Measurements from ENCODE around the gene CXCL1.

CXCL1 gene

DNA sequence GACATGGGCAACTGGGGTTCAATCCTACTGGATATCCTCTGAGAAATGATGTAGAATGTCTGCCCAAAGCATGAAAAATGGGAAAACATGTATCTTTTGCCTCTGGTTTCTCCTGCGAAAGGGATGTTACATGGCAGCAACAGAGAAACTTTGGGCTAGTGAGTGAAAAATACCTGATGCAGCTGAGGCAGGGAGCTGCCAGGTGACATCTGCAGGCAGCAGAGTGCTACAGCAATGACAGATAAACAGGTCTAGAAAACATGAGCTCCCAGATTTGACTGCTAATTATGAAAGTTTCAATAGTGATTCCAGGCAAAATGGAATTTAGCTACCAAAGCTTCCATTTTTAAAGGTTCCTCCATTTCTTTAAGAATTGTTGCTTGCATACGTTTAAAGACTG lies 4.8 kb upstream of the CXCL1 start:
- Histone ChIP-seq H4K20me1 (ENCODE audit: low read depth, low read length) (no peaks in the 10 kb centered on the region), H3K9me3 (ENCODE audit: insufficient read depth, low read length) (no peaks in the 10 kb centered on the region), H3K9ac (ENCODE audit: low read length) (no peak overlapping the region), H3K27me3 (ENCODE audit: low read length) (no peaks in the 10 kb centered on the region), H3K4me2 (ENCODE audit: low read depth, low read length, poor library complexity, severe bottlenecking) (no peak overlapping the region), H3K4me3 (ENCODE audit: insufficient read depth, low read length, poor library complexity, severe bottlenecking) (no peak overlapping the region), H2AFZ (ENCODE audit: low read depth, low read length, severe bottlenecking) (no peak overlapping the region), H3K36me3 (ENCODE audit: low read length) (no peaks in the 10 kb centered on the region), H3K27ac (ENCODE audit: low read depth, low read length) (no peak overlapping the region), H3F3A (ENCODE audit: insufficient read depth) (no peaks in the 10 kb centered on the region), H3K79me2 (ENCODE audit: insufficient read depth, low read length) (no peaks in the 10 kb centered on the region), H3K9me2 (replicated peaks; ENCODE audit: insufficient read depth, low read length) (no peaks in the 10 kb centered on the region)
- TF ChIP-seq CTCF (IDR thresholded peaks at IDR 0.05; ENCODE audit: insufficient read depth, low read length, poor library complexity, severe bottlenecking) = no peak
- TF ChIP-seq EZH2phosphoT487 (conservative IDR thresholded peaks at IDR 0.05; ENCODE audit: low read length) = no peak

GRCh38 chr4:73864961-73865360 lies 4.2 kb upstream of the CXCL1 start:
- Histone ChIP-seq H3K27me3 (ENCODE audit: low read length) (no peaks in the 10 kb centered on the region), H2AFZ (ENCODE audit: low read depth, low read length, severe bottlenecking) (no peak overlapping the region), H3K9me3 (ENCODE audit: insufficient read depth, low read length) (no peaks in the 10 kb centered on the region), H3K4me3 (ENCODE audit: insufficient read depth, low read length, poor library complexity, severe bottlenecking) (no peak overlapping the region), H3K4me2 (ENCODE audit: low read depth, low read length, poor library complexity, severe bottlenecking) (no peak overlapping the region), H3F3A (ENCODE audit: insufficient read depth) (no peaks in the 10 kb centered on the region), H3K36me3 (ENCODE audit: low read length) (no peaks in the 10 kb centered on the region), H3K27ac (ENCODE audit: low read depth, low read length) (no peak overlapping the region), H4K20me1 (ENCODE audit: low read depth, low read length) (no peaks in the 10 kb centered on the region), H3K9me2 (replicated peaks; ENCODE audit: insufficient read depth, low read length) (no peaks in the 10 kb centered on the region), H3K9ac (ENCODE audit: low read length) (no peak overlapping the region), H3K79me2 (ENCODE audit: insufficient read depth, low read length) (no peaks in the 10 kb centered on the region)
- TF ChIP-seq EZH2phosphoT487 (conservative IDR thresholded peaks at IDR 0.05; ENCODE audit: low read length) (no peak), CTCF (IDR thresholded peaks at IDR 0.05; ENCODE audit: insufficient read depth, low read length, poor library complexity, severe bottlenecking) (no peak)

DNA sequence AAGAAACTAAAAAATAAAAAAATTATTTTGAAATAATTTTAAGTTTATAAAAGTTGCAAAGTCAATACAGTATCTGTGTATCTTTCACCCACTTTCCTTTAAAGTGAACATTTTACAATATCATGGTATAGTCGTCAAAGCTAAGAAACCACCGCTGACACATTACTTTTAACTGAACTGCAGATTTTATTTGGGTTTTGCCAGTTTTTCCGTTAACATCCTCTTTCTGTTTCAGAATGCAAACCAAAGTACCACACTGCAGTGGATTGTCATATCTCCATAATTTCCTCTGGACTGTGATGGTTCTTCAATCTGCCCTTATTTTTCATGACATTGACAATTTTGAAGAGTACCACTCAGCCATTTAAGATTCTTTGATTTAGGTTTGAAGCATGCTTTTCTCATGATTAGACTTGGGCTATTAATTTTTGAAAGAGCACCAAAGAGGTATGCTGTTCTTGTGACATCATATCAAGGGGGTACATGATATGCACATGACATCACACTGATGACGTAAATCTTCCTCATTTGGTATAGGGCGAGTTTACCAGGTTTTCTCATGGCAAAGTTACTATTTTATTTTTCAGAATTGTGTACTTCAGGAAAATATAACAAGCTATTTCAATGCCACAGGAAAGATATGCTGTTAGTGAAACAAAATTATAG lies 3.6 kb upstream of the CXCL1 start:
- Histone ChIP-seq H3K79me2 (ENCODE audit: insufficient read depth, low read length) (no peaks in the 10 kb centered on the region), H2AFZ (ENCODE audit: low read depth, low read length, severe bottlenecking) (no peak overlapping the region), H3K9me3 (ENCODE audit: insufficient read depth, low read length) (no peaks in the 10 kb centered on the region), H3K9ac (ENCODE audit: low read length) (no peak overlapping the region), H3K27ac (ENCODE audit: low read depth, low read length) (no peak overlapping the region), H3K9me2 (replicated peaks; ENCODE audit: insufficient read depth, low read length) (no peaks in the 10 kb centered on the region), H4K20me1 (ENCODE audit: low read depth, low read length) (no peaks in the 10 kb centered on the region), H3F3A (ENCODE audit: insufficient read depth) (no peaks in the 10 kb centered on the region), H3K4me2 (ENCODE audit: low read depth, low read length, poor library complexity, severe bottlenecking) (no peak overlapping the region), H3K27me3 (ENCODE audit: low read length) (no peaks in the 10 kb centered on the region), H3K36me3 (ENCODE audit: low read length) (no peaks in the 10 kb centered on the region), H3K4me3 (ENCODE audit: insufficient read depth, low read length, poor library complexity, severe bottlenecking) (no peak overlapping the region)
- no peak for TF ChIP-seq CTCF (IDR thresholded peaks at IDR 0.05; ENCODE audit: insufficient read depth, low read length, poor library complexity, severe bottlenecking)
- TF ChIP-seq EZH2phosphoT487 (conservative IDR thresholded peaks at IDR 0.05; ENCODE audit: low read length) = no peak
